Measurements from ENCODE around the gene VSTM2L. TPM values are rescaled to one million over a fixed set of nuclear protein-coding genes. Genes with fewer than 3 reads are reported as not detected.

Gene VSTM2L
- total and polyA plus RNA-seq, 2 donors, result 2.7 to 4.4 TPM

DNA sequence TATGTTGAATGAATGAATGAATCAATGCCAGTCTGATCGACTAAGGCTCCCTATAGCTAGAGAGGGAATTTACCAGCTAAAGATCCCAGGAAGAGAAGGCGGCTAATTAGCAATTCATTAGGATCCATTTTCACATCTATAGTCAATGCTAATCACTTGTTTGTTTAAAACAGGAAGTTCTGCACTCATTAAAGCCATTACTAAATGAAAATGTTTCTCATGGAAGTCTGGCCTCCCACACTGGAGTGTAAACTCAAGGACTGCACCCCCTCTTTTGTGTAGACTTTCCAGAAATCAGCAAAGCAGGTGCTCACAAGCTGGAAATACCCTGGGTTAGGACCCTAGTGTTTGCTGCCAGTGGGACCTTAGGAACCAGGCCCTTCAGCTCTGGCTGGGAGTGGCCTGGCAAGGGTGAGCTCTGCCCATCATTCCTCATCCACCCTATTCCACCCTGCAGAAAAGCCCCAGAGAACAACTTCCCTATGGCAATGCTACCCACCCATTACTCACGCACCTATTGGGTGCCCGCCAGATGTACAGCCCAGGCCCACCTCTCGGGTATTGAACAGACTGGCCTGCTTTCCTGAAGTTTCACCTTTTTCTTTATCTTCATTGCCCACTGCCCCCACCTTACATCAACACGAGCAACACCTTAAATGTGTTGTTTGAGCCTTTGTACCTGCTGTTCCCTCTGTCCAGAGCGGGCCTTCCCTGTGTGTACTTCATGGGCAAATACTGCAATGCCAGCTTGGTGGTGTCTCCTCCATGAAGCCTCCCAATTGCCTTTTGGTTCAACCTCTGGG is 69.5 kb downstream of the VSTM2L start:
- H3K9me3 ChIP-seq (ENCODE audit: control insufficient read depth in 2 of 2, insufficient read depth in 1 of 2, low read length in 1 of 2), result peaks cover 0 to 3% of the 10 kb centered on the region in 2 donors
- DNase-seq (ENCODE audit: low read depth in 6 of 9, low spot score in 9 of 9), result no peak
- H3K27ac ChIP-seq (ENCODE audit: low read depth in 1 of 2, low read length in 1 of 2), result no peak overlapping the region
- WGBS, result 90% methylated on average over 7 of the region's 7 CpGs
- no peak overlapping the region for H3K4me3 ChIP-seq (ENCODE audit: low read length in 2 of 2)
- peaks cover 0 to 10% of the 10 kb centered on the region in 2 donors for H3K4me1 ChIP-seq (ENCODE audit: control insufficient read depth in 2 of 2, insufficient read depth in 2 of 2, low read length in 2 of 2)
- no peaks in the 10 kb centered on the region for H3K27me3 ChIP-seq (ENCODE audit: control insufficient read depth in 2 of 2, insufficient read depth in 1 of 2, low read length in 1 of 2)
- no peaks in the 10 kb centered on the region for H3K36me3 ChIP-seq (ENCODE audit: control insufficient read depth in 2 of 2, insufficient read depth in 2 of 2, low read length in 1 of 2)

DNA sequence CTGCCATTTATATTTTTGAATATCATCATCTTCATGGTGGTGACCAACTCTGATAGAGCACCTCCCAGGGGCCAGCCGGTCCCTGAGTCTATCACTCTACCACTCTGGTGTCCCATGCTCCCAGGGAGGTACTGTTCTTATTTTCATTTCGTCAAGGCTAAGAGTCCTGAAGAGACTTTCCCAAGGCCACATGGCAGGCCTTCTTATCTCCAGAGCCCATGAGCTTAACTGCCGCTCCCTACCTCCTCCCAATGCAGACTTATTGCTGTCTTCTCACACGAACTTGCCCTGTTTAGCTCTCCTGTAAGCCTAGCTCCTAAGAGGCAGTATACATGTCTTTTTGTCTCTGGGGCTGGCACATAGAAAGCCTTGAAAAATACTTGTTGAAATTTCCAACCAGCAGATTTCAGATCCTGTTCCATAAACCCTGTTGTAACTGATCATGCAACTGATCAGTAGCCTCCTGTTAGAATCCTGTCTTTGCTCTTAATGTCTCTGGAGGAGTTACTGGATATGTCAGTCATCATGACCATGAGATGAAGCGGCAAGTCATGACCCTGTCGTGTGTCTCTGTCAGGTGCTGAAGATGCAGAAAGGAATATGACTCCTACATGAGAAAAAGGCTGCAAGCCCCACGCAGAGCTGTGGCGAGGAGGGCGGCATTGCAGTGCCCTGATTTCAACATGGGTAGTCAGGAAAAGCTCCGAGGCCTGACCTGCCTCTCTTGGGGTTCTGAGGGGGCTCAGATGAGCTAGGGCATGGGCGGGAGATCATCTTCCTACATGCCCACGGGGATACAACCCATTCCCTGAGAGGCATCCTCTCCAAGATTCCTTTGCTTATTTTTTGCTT is 70.4 kb downstream of the VSTM2L start:
- H3K36me3 ChIP-seq (ENCODE audit: control insufficient read depth in 2 of 2, insufficient read depth in 2 of 2, low read length in 1 of 2), result no peaks in the 10 kb centered on the region
- no peak overlapping the region for H3K4me3 ChIP-seq (ENCODE audit: low read length in 2 of 2)
- peaks cover 0 to 3% of the 10 kb centered on the region in 2 donors for H3K9me3 ChIP-seq (ENCODE audit: control insufficient read depth in 2 of 2, insufficient read depth in 1 of 2, low read length in 1 of 2)
- DNase-seq (ENCODE audit: low read depth in 6 of 9, low spot score in 9 of 9), result no peak
- no peaks in the 10 kb centered on the region for H3K27me3 ChIP-seq (ENCODE audit: control insufficient read depth in 2 of 2, insufficient read depth in 1 of 2, low read length in 1 of 2)
- WGBS, result 95% methylated on average over 12 of the region's 12 CpGs
- no peak overlapping the region for H3K27ac ChIP-seq (ENCODE audit: low read depth in 1 of 2, low read length in 1 of 2)
- peaks cover 0 to 12% of the 10 kb centered on the region in 2 donors for H3K4me1 ChIP-seq (ENCODE audit: control insufficient read depth in 2 of 2, insufficient read depth in 2 of 2, low read length in 2 of 2)

DNA sequence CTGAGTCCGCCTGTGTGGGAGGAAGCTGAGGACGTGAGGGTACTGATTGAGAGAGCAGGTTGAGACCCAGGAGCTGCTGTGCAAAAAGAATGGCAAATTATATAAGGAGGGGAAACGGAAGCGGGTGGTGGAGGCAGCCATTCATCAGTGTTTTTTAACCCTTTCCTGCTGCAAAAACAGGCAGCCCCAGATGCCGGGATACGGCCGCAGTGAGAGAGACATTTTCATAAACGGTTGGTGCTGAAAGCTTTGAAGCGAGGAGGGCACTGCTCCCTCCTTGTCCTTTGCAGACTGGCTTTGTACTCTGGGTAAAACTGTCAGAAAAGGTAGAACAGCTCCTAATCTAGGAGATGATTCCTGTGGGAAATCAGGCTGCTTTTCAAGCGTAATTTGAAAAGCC is 74.0 kb downstream of the VSTM2L start:
- DNase-seq (ENCODE audit: low read depth in 6 of 9, low spot score in 9 of 9), result peak in 5 of 9 donors; percentile 11 to 59 (median 27)
- no peaks in the 10 kb centered on the region for H3K9me3 ChIP-seq (ENCODE audit: control insufficient read depth in 2 of 2, insufficient read depth in 1 of 2, low read length in 1 of 2)

DNA sequence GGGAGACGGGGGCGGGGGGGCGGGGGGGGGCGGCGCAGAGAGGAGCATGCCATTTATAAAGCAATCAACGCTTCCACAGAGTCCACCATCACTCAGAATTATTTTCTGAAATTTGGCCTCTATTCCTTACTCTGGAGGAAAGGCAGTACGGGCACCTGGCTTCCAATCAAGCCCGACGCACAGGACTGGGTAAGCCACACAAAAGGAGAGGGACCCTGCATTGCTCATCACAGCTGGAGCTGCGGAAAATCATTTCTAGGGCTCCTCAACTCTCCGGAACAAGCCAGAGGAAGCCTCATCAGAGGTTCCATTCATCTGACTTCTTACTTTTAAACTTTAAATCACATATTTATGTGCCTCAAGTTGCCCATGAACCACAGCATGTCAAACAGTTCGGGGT is 74.4 kb downstream of the VSTM2L start:
- Histone ChIP-seq H3K4me3 (ENCODE audit: low read length in 2 of 2) (no peak overlapping the region), H3K27ac (ENCODE audit: low read depth in 1 of 2, low read length in 1 of 2) (no peak overlapping the region), H3K27me3 (ENCODE audit: control insufficient read depth in 2 of 2, insufficient read depth in 1 of 2, low read length in 1 of 2) (no peaks in the 10 kb centered on the region), H3K4me1 (ENCODE audit: control insufficient read depth in 2 of 2, insufficient read depth in 2 of 2, low read length in 2 of 2) (peaks cover 0 to 12% of the 10 kb centered on the region in 2 donors), H3K9me3 (ENCODE audit: control insufficient read depth in 2 of 2, insufficient read depth in 1 of 2, low read length in 1 of 2) (no peaks in the 10 kb centered on the region), H3K36me3 (ENCODE audit: control insufficient read depth in 2 of 2, insufficient read depth in 2 of 2, low read length in 1 of 2) (no peaks in the 10 kb centered on the region)
- peak in 1 of 9 donors; percentile 17 for DNase-seq (ENCODE audit: low read depth in 6 of 9, low spot score in 9 of 9)
- 23% methylated on average over 12 of the region's 12 CpGs for WGBS

More for the DNA sequence above, 74.0 kb downstream of the VSTM2L start:
- Histone ChIP-seq H3K36me3 (ENCODE audit: control insufficient read depth in 2 of 2, insufficient read depth in 2 of 2, low read length in 1 of 2) (no peaks in the 10 kb centered on the region), H3K27me3 (ENCODE audit: control insufficient read depth in 2 of 2, insufficient read depth in 1 of 2, low read length in 1 of 2) (no peaks in the 10 kb centered on the region), H3K4me1 (ENCODE audit: control insufficient read depth in 2 of 2, insufficient read depth in 2 of 2, low read length in 2 of 2) (peaks cover 0 to 12% of the 10 kb centered on the region in 2 donors), H3K4me3 (ENCODE audit: low read length in 2 of 2) (no peak overlapping the region), H3K27ac (ENCODE audit: low read depth in 1 of 2, low read length in 1 of 2) (no peak overlapping the region)
- WGBS, result 13% methylated on average over 10 of the region's 10 CpGs

DNA sequence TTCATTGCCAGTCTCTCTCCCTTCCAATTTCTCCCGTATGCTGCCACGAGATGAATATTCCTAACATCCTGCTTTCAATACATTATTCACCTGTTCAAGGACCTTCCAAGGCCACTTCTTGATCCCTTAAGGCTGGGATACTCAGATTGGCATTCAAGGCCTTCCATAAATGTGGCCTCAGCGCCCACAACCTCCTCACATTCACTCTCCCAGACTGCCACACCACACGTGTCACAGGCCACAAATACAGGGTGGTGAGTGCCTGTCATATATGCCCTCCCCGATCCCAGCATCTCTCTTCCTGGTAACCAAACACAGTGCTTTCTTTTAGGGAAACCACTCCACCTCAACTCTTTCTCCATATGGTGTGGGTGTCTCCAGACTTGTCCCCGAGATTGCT is 74.9 kb downstream of the VSTM2L start:
- Histone ChIP-seq H3K27me3 (ENCODE audit: control insufficient read depth in 2 of 2, insufficient read depth in 1 of 2, low read length in 1 of 2) (no peaks in the 10 kb centered on the region), H3K9me3 (ENCODE audit: control insufficient read depth in 2 of 2, insufficient read depth in 1 of 2, low read length in 1 of 2) (no peaks in the 10 kb centered on the region), H3K27ac (ENCODE audit: low read depth in 1 of 2, low read length in 1 of 2) (no peak overlapping the region), H3K4me1 (ENCODE audit: control insufficient read depth in 2 of 2, insufficient read depth in 2 of 2, low read length in 2 of 2) (peaks cover 0 to 12% of the 10 kb centered on the region in 2 donors), H3K4me3 (ENCODE audit: low read length in 2 of 2) (no peak overlapping the region), H3K36me3 (ENCODE audit: control insufficient read depth in 2 of 2, insufficient read depth in 2 of 2, low read length in 1 of 2) (no peaks in the 10 kb centered on the region)
- no peak for DNase-seq (ENCODE audit: low read depth in 6 of 9, low spot score in 9 of 9)
- WGBS, result 90% methylated on average over 6 of the region's 6 CpGs

DNA sequence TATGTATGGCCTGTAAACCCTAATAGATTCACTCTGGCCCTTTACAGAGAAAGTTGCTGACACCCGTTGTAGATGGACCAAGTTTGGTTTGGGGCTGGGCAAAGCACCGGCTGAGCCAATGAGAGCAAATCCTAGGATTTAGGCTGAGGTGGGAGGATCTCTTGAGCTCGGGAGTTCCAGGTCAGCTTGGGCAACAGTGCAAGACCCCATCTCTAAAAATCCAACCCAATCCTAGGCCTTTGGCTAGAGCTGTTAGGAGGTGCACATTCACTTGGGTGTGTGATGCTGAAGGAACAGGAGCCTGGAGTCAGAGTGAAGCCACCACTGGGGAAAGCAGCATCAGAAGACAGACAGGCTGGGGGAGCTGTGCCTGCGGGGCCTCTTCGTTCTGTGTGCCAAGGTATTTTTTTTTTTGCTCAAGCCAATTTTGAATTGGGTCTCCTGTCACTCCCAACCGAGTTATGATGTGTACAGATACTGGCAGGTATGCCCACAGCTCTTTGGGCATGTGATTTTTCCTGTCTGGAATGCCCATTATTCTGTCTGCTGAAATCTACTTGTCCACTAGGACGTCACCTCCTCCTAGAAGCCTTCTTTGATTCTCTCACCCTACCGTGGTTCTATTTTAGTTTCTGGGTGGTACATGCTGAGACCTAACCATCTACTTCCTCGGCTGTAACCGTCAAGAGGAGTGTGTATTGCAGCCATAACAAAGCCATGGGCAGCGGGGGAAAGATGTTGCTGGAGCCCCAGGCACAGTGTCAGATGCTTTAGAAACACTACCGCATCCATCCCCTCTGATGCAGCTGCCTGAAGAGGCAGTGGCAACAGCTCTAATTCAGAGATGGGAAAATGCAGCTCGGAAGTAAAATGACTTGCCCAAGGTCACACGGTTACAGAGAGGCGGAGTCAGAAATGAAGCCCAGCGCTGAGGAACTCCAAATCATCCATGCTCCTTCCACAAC is 76.4 kb downstream of the VSTM2L start:
- no peak for DNase-seq (ENCODE audit: low read depth in 6 of 9, low spot score in 9 of 9)

DNA sequence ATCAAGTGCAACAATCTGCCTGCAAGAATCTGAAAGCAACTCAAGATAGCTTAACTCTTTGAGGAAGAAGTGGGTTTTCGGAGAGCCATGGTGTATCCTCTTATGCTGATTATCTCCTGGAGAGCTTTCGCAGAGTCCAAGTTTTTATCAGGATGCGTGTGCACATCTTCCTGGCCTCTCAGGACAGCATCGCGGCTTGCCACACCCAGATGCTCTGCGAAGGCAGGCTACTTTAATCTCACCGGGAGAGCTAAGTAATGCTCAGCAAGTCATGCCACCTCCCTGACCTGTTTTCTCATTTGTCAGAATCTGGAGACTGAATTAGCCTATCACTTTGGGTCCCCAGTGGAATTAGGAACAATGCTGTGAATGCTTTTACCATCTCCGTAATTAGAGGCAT is 77.5 kb downstream of the VSTM2L start:
- no peak overlapping the region for H3K27ac ChIP-seq (ENCODE audit: low read depth in 1 of 2, low read length in 1 of 2)
- WGBS, result 95% methylated on average over 8 of the region's 8 CpGs
- no peaks in the 10 kb centered on the region for H3K9me3 ChIP-seq (ENCODE audit: control insufficient read depth in 2 of 2, insufficient read depth in 1 of 2, low read length in 1 of 2)
- H3K27me3 ChIP-seq (ENCODE audit: control insufficient read depth in 2 of 2, insufficient read depth in 1 of 2, low read length in 1 of 2), result no peaks in the 10 kb centered on the region
- H3K4me1 ChIP-seq (ENCODE audit: control insufficient read depth in 2 of 2, insufficient read depth in 2 of 2, low read length in 2 of 2), result peaks cover 0 to 12% of the 10 kb centered on the region in 2 donors
- H3K4me3 ChIP-seq (ENCODE audit: low read length in 2 of 2), result no peak overlapping the region
- peaks cover 3 to 9% of the 10 kb centered on the region in 2 donors for H3K36me3 ChIP-seq (ENCODE audit: control insufficient read depth in 2 of 2, insufficient read depth in 2 of 2, low read length in 1 of 2)
- DNase-seq (ENCODE audit: low read depth in 6 of 9, low spot score in 9 of 9), result no peak

More for the DNA sequence above, 76.4 kb downstream of the VSTM2L start:
- H3K4me3 ChIP-seq (ENCODE audit: low read length in 2 of 2), result no peak overlapping the region
- peaks cover 0 to 9% of the 10 kb centered on the region in 2 donors for H3K36me3 ChIP-seq (ENCODE audit: control insufficient read depth in 2 of 2, insufficient read depth in 2 of 2, low read length in 1 of 2)
- no peaks in the 10 kb centered on the region for H3K27me3 ChIP-seq (ENCODE audit: control insufficient read depth in 2 of 2, insufficient read depth in 1 of 2, low read length in 1 of 2)
- peaks cover 0 to 12% of the 10 kb centered on the region in 2 donors for H3K4me1 ChIP-seq (ENCODE audit: control insufficient read depth in 2 of 2, insufficient read depth in 2 of 2, low read length in 2 of 2)
- no peaks in the 10 kb centered on the region for H3K9me3 ChIP-seq (ENCODE audit: control insufficient read depth in 2 of 2, insufficient read depth in 1 of 2, low read length in 1 of 2)
- no peak overlapping the region for H3K27ac ChIP-seq (ENCODE audit: low read depth in 1 of 2, low read length in 1 of 2)
- WGBS, result 97% methylated on average over 16 of the region's 16 CpGs

DNA sequence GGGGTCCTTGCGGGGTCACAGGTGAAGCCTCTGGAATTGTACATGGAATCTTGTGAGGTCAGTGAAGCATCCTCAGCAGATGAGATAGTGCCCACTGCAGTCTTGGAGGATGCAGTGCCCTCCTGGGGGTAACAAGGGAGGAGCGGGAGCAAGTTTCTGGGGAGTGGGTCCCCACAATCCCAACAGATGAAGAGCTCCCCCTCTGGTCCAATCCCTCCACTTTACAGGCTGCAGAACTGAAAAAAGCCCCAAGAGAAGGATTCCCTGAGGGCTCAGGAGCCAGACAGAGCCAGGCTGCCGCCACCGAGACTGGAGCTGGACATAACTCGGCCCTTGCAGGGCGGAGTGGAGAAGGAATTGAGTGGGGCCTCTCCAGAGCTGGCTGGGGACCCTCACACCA is 77.9 kb downstream of the VSTM2L start:
- DNase-seq (ENCODE audit: low read depth in 6 of 9, low spot score in 9 of 9), result no peak
- WGBS, result 99% methylated on average over 6 of the region's 6 CpGs
- peaks cover 3 to 9% of the 10 kb centered on the region in 2 donors for H3K36me3 ChIP-seq (ENCODE audit: control insufficient read depth in 2 of 2, insufficient read depth in 2 of 2, low read length in 1 of 2)

More for the DNA sequence above, 77.9 kb downstream of the VSTM2L start:
- H3K27me3 ChIP-seq (ENCODE audit: control insufficient read depth in 2 of 2, insufficient read depth in 1 of 2, low read length in 1 of 2), result no peaks in the 10 kb centered on the region
- no peak overlapping the region for H3K4me3 ChIP-seq (ENCODE audit: low read length in 2 of 2)
- no peaks in the 10 kb centered on the region for H3K9me3 ChIP-seq (ENCODE audit: control insufficient read depth in 2 of 2, insufficient read depth in 1 of 2, low read length in 1 of 2)
- no peak overlapping the region for H3K27ac ChIP-seq (ENCODE audit: low read depth in 1 of 2, low read length in 1 of 2)
- H3K4me1 ChIP-seq (ENCODE audit: control insufficient read depth in 2 of 2, insufficient read depth in 2 of 2, low read length in 2 of 2), result peaks cover 0 to 12% of the 10 kb centered on the region in 2 donors
